NCI-H226 (cell line): ENCODE data around the gene CDKN2AIP.
"Not testable (repeated sequence)": the region's sequence is repeated elsewhere in the genome, so short reads cannot be mapped to it uniquely, and the experiment has no call there.

Experiments
- DNase-seq: peaks from one replicate; pipeline ENCODE4 v3.0.0-alpha.2; 2015

The CDKN2AIP gene

GRCh38 chr4:183455431-183456195 is 11.2 kb downstream of the CDKN2AIP start:
- no peak for DNase-seq

- no peak for DNase-seq
Observed at GRCh38 chr4:183458005-183458404, 13.6 kb downstream of the CDKN2AIP start.

- DNase-seq = not testable (repeated sequence)
Observed at GRCh38 chr4:183463903-183464619, 19.6 kb downstream of the CDKN2AIP start.

- DNase-seq = not testable (repeated sequence)
Observed at GRCh38 chr4:183465879-183466278, 21.4 kb downstream of the CDKN2AIP start.

- no peak for DNase-seq
Observed at GRCh38 chr4:183467246-183467645, 22.8 kb downstream of the CDKN2AIP start.

- no peak for DNase-seq
Observed at GRCh38 chr4:183468210-183469095, 24.0 kb downstream of the CDKN2AIP start.

- no peak for DNase-seq
Observed at GRCh38 chr4:183469285-183469684, 24.8 kb downstream of the CDKN2AIP start.

- DNase-seq = no peak
Observed at GRCh38 chr4:183469936-183470335, 25.5 kb downstream of the CDKN2AIP start.

- DNase-seq = no peak
Observed at GRCh38 chr4:183470821-183471220, 26.4 kb downstream of the CDKN2AIP start.

- peak; percentile 25 for DNase-seq
Observed at GRCh38 chr4:183471946-183472708, 27.7 kb downstream of the CDKN2AIP start.

GRCh38 chr4:183478123-183478522 is 33.7 kb downstream of the CDKN2AIP start:
- no peak for DNase-seq

GRCh38 chr4:183478926-183479325 is 34.5 kb downstream of the CDKN2AIP start:
- DNase-seq = no peak

- not testable (repeated sequence) for DNase-seq
Observed at GRCh38 chr4:183482515-183483095, 38.2 kb downstream of the CDKN2AIP start.

- no peak for DNase-seq
Observed at GRCh38 chr4:183483997-183484396, 39.6 kb downstream of the CDKN2AIP start.

GRCh38 chr4:183485411-183486160 is 41.1 kb downstream of the CDKN2AIP start:
- no peak for DNase-seq

- DNase-seq = peak; percentile 79
Observed at GRCh38 chr4:183492791-183493222, 48.4 kb downstream of the CDKN2AIP start.

- no peak for DNase-seq
Observed at GRCh38 chr4:183493246-183493645, 48.8 kb downstream of the CDKN2AIP start.

- no peak for DNase-seq
Observed at GRCh38 chr4:183495184-183495583, 50.7 kb downstream of the CDKN2AIP start.
